Eye (tissue), 1 donor: Measurements from ENCODE around the gene SCMH1.
A peak's percentile ranks its signal among the peaks of the same experiment; 100 is the strongest.
"Not testable (repeated sequence)": the region's sequence is repeated elsewhere in the genome, so short reads cannot be mapped to it uniquely, and the experiment has no call there.

Source experiments
- DNase-seq: peaks from one replicate; pipeline ENCODE4 v3.0.0-alpha.2; 2015

Gene SCMH1

GRCh38 chr1:41144285-41144684 is 97.8 kb downstream of the SCMH1 start:
- no peak for DNase-seq

- DNase-seq = no peak
Observed at GRCh38 chr1:41138549-41138948, 103.6 kb downstream of the SCMH1 start.

GRCh38 chr1:41135196-41135947 is 106.7 kb downstream of the SCMH1 start:
- no peak for DNase-seq

- not testable (repeated sequence) for DNase-seq
Observed at GRCh38 chr1:41134325-41134724, 107.8 kb downstream of the SCMH1 start.

GRCh38 chr1:41122851-41123518 is 119.1 kb downstream of the SCMH1 start:
- peak; percentile 64 for DNase-seq

- no peak for DNase-seq
Observed at GRCh38 chr1:41122148-41122547, 120.0 kb downstream of the SCMH1 start.

- DNase-seq = no peak
Observed at GRCh38 chr1:41118645-41119044, 123.5 kb downstream of the SCMH1 start.

DNA sequence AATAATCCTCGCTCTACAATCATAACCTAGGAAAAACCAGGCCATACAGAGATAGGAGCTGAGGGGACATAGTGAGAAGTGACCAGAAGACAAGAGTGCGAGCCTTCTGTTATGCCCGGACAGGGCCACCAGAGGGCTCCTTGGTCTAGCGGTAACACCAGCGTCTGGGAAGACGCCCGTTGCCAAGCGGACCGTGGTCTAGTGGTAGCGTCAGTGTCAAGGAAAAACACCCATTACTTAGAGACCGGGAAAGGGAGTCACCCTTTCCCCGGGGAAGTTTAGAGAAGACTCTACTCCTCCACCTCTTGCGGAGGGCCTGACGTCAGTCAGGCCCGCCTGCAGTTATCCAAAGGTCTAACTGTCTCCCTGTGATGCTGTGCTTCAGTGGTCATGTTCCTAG is 124.9 kb downstream of the SCMH1 start:
- DNase-seq = not testable (repeated sequence)

- DNase-seq = no peak
Observed at GRCh38 chr1:41110736-41111135, 131.4 kb downstream of the SCMH1 start.

DNA sequence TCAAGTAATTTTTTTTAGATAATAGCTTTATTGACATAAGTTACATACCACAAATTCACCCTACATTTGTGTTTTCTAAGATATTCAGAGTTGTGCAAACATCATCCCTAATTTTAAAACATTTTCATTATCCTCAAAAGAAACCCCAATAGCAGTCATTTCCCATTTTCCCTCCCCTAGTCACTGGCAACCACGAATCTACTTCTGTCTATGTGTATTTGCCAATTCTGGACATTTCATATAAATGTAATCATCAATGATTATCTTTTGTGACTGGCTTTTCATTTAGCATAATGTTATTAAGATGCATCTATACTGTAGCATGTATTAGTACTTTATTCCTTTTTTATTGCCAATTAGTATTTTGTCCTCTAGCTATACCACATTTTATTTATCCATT is 131.8 kb downstream of the SCMH1 start:
- no peak for DNase-seq

DNA sequence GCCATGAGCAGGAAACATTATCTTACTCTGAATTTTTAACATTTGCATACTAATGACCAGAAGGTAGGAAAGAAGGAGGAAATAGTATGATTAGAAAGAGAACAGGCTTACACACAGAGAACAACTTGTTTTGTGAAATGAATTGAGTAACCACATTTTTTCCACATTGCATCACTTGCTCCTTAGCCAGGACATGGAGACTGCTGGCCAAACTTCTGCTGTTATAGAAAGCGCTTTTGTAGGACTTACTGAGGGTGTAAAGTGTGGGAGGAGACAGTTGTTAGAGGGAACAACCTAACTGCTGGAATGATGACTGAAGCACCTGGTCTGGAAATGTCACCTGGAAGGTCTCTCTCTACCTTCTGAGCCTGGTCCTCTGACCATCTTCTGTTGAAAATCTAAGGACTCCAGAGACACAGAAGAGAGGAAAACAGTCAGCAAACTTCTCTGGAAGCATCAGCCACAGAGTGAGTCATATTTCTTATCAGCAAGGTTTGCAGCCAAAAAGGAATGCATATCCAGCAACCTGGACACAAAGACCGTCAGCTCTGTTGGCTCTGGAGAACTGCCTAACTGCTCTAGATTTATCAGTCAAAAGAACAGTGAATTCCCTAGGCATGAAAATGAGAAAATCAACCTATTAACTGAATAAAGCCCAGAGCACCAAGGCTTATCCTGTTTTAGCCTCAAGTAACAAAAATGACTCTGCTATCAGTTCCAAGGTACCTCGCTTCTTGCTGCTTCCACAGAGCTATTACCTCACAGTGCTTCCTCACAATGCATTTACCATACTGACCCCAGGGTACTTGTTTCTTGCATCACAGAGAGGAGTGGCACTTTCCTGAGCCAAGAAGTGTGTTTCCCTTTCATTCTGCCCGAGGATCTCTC is 132.6 kb downstream of the SCMH1 start:
- DNase-seq = peak; percentile 79

DNA sequence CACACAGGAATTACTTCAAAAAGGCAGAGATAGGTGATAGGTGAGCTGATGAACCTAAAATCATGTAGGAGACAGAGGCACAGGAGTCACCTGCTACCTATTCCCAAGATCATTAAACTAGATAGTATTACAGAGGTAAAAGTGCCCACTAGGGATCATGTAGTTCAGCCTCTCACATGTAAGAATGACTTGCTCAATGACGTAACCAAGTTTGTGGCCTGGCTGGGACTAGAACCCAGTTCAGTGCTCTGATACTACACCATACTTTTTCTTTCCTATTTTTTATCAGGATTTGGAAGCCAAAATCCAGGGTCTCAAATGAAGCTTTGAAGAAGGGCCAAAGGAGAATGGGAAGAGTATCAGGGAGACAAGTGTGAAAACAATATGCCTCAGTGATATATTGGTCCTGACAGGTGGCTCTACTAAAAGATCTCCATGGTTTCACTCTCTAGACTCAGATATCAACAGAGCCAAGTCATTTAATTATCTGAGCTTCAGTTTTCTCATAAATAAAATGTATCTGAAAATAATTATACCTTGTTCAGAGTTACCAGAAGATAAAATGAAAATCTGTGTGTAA is 133.3 kb downstream of the SCMH1 start:
- peak; percentile 39 for DNase-seq

GRCh38 chr1:41103766-41104165 is 138.3 kb downstream of the SCMH1 start:
- DNase-seq = no peak

DNA sequence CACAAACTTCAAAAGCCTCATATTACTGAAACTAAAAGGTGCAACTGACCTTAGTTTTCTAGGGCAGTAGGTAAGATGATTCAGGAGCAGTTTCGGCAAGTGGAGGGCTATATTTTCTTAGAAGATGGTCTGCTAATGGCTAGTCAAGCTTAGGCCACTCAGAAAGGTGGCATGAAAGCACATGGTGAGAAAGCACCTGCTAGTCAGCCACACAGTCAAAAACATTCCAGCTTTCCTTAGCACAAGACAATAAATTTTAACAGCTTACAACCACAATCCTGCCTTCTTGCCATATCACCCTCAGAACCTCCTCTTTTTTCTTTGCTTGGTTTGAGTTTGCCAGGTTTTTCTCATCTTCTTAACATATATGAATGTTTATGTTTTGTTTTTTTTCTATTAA is 139.5 kb downstream of the SCMH1 start:
- DNase-seq = no peak

DNA sequence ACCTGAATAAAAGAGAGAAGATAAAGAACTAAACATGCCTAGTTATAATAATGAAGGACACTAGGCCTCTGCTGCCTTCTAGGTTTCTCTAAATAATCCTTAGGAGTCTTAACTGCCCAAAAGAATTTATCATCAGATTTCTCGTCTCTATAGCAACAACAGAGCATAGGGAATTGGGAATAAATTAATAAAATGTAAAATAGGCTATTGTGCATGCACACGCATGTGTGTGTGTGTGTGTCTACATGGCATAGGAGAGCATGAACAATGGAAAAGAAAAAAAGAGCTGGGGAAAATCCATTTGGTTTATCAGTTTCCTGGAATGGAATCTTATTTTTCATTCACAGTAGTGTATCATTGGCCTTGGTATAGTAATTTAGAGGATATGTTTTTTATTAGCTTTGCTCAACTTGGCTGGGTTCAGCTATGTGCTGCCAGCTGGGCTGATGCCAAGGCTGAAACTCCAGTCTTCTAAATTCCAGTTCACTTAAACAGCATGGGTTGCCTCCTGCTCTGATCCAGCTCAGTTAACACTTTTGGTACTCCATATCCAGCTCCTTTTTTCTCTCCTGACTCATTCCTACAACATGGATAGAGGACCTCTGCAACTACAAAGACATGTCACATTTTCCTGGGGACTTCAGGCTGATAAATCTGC is 140.0 kb downstream of the SCMH1 start:
- DNase-seq = peak; percentile 85

DNA sequence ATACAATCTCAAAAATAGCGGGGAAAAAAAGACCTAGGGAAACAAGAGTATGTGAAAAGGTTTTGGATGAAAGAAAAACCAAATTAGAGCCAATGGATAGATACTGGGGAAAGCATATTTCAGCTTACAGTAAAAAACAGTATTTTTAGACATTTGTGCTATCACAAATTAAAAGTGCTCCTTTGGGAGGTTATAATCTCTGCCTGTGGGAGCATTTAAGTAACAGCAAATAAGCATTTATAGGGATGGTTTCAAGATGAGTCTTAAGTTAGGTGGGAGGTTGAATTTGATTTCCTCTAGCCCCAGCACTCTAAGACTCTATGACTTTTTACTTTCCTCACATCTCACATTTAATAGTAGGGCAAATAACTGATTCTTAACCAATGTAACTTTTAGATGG is 141.0 kb downstream of the SCMH1 start:
- DNase-seq = no peak

- DNase-seq = no peak
Observed at GRCh38 chr1:41100170-41100569, 141.9 kb downstream of the SCMH1 start.

GRCh38 chr1:41098730-41099460 is 143.2 kb downstream of the SCMH1 start:
- DNase-seq = peak; percentile 7

- DNase-seq = no peak
Observed at GRCh38 chr1:41097105-41097504, 145.0 kb downstream of the SCMH1 start.

- no peak for DNase-seq
Observed at GRCh38 chr1:41093826-41094225, 148.3 kb downstream of the SCMH1 start.

DNA sequence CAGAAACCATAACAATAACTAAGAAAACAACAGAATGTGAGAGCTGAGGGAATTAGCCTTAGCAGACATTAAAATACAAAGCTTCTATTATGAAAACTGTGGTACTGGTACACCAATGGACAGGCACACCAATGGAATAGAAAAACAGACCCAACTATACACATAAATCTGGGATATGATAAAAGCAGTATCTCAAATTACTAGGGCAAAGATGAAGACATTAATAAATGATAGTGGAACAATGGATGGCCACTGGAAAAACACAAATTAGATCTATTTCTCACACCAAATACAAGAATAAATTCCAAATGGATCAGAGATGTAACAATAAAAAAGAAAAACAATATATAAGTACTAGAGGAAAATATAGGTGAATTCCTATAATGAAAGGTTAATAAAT is 155.2 kb downstream of the SCMH1 start:
- no peak for DNase-seq

DNA sequence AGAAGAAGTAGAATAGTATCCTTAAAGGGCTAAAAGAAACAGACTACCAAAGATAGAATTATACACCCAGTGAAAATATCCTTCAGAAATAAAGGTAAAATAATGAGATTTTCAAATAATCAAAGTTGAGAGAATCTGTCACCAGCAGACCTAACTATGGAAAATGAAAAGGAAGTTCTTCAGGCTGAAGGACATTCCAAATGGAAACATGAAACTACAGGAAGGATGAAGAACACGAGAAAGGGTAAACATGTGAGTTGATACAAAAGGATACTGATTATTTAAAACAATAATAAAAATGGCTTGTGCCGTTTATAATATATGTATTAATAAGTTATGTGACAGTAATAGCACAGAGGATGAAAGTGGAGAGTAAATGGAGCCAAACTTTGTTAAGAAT is 163.5 kb downstream of the SCMH1 start:
- no peak for DNase-seq
